ENCODE measurements around the gene RNF112. TPM values are rescaled to one million over a fixed set of nuclear protein-coding genes. Genes with fewer than 3 reads are reported as not detected.

Gene RNF112
- total and polyA plus RNA-seq, 2 of the 13 experiments (the other 11 are each of a cell fraction or from before 2014, with no cell fraction given), result 0.05 TPM; not detected in 1

- Histone ChIP-seq H3K4me2 (ENCODE audit: low read depth, low read length) (no peak overlapping the region), H2AFZ (ENCODE audit: low read length) (no peak overlapping the region), H3K4me3 (replicated peaks in 1 of 3; ENCODE audit: insufficient read depth in 1 of 3, low read depth in 2 of 3, low read length in 3 of 3) (no peak overlapping the region), H3K79me2 (ENCODE audit: insufficient read depth, low read length) (no peaks in the 10 kb centered on the region), H3K9ac (ENCODE audit: insufficient read depth, low read depth, low read length) (no peak overlapping the region), H4K20me1 (ENCODE audit: insufficient read depth, low read length) (no peaks in the 10 kb centered on the region), H3K9me3 (ENCODE audit: low read length) (no peaks in the 10 kb centered on the region), H3K27me3 (ENCODE audit: control insufficient read depth in 1 of 2, insufficient read depth in 2 of 2, low read length in 2 of 2) (no peaks in the 10 kb centered on the region), H3K27ac (ENCODE audit: extremely low read length, insufficient read depth, low read length) (no peak overlapping the region), H3K4me1 (ENCODE audit: insufficient read depth, low read length) (peaks cover 20% of the 10 kb centered on the region), H3K36me3 (replicated peaks in 1 of 2; ENCODE audit: control insufficient read depth in 1 of 2, insufficient read depth in 2 of 2, low read length in 2 of 2) (no peaks in the 10 kb centered on the region)
- intact Hi-C loops (cut with micrococcal nuclease; ENCODE audit: unreplicated experiment), result no loop called here
- ChIA-PET POLR2A (no interaction called here), CTCF (ENCODE audit: low intra/inter-chr PET ratio, low total read pairs) (no interaction called here)
- DNase-seq (ENCODE audit: low spot score) (no peak), ATAC-seq (no peak), FAIRE-seq (no peak)
- TF ChIP-seq BRD4 (CRISPR knock-in tag; IDR thresholded peaks at IDR 0.05), result no peak
- 38% methylated on average over 8 of the region's 8 CpGs for WGBS (ENCODE audit: low lambda C conversion rate)
- no TSS peak for BruUV-seq (replicated peaks)
- in situ Hi-C loops (cut with HindIII; ENCODE audit: extremely low pct_ligation_motif_present, low pct_unique_long_range_greater_than_20kb), result no loop called here
Observed at GRCh38 chr17:19401321-19402010, 9.6 kb upstream of the RNF112 start.

- BruUV-seq (replicated peaks), result no TSS peak
- no peaks in the 10 kb centered on the region for H3K79me2 ChIP-seq (ENCODE audit: insufficient read depth, low read length)
- TF ChIP-seq FOXK2 (IDR thresholded peaks at IDR 0.05) (no peak), THYN1 (CRISPR knock-in tag; IDR thresholded peaks at IDR 0.05; ENCODE audit: borderline replicate concordance, low read depth) (no peak), ZNF615 (CRISPR knock-in tag; IDR thresholded peaks at IDR 0.05; ENCODE audit: borderline replicate concordance) (no peak), TBP (CRISPR knock-in tag; IDR thresholded peaks at IDR 0.05) (no peak), BHLHE40 (IDR thresholded peaks at IDR 0.05; ENCODE audit: low read length) (no peak), SRSF9 (IDR thresholded peaks at IDR 0.05; ENCODE audit: borderline replicate concordance, insufficient read depth, low read depth, low read length, poor library complexity, severe bottlenecking) (no peak), SRY (CRISPR knock-in tag; IDR thresholded peaks at IDR 0.05) (no peak), GATAD1 (CRISPR knock-in tag; IDR thresholded peaks at IDR 0.05) (no peak), TFDP1 (CRISPR knock-in tag; IDR thresholded peaks at IDR 0.05; ENCODE audit: borderline replicate concordance) (no peak)
- FAIRE-seq (no peak), ATAC-seq (no peak), DNase-seq (ENCODE audit: low spot score) (no peak)
- H2AFZ ChIP-seq (ENCODE audit: low read length), result no peak overlapping the region
- no peak overlapping the region for H3K4me3 ChIP-seq (replicated peaks in 1 of 3; ENCODE audit: insufficient read depth in 1 of 3, low read depth in 2 of 3, low read length in 3 of 3)
- no peaks in the 10 kb centered on the region for H4K20me1 ChIP-seq (ENCODE audit: insufficient read depth, low read length)
- in situ Hi-C loops (cut with HindIII; ENCODE audit: extremely low pct_ligation_motif_present, low pct_unique_long_range_greater_than_20kb) (no loop called here), intact Hi-C loops (cut with micrococcal nuclease; ENCODE audit: unreplicated experiment) (no loop called here)
- H3K27me3 ChIP-seq (ENCODE audit: control insufficient read depth in 1 of 2, insufficient read depth in 2 of 2, low read length in 2 of 2), result no peaks in the 10 kb centered on the region
- no peak overlapping the region for H3K9ac ChIP-seq (ENCODE audit: insufficient read depth, low read depth, low read length)
- no peak overlapping the region for H3K27ac ChIP-seq (ENCODE audit: extremely low read length, insufficient read depth, low read length)
- ChIA-PET CTCF (ENCODE audit: low intra/inter-chr PET ratio, low total read pairs) (no interaction called here), POLR2A (no interaction called here)
- no peak overlapping the region for H3K4me2 ChIP-seq (ENCODE audit: low read depth, low read length)
- peaks cover 19% of the 10 kb centered on the region for H3K4me1 ChIP-seq (ENCODE audit: insufficient read depth, low read length)
- no peaks in the 10 kb centered on the region for H3K36me3 ChIP-seq (replicated peaks in 1 of 2; ENCODE audit: control insufficient read depth in 1 of 2, insufficient read depth in 2 of 2, low read length in 2 of 2)
- H3K9me3 ChIP-seq (ENCODE audit: low read length), result no peaks in the 10 kb centered on the region
- 69% methylated on average over 1 of the region's 1 CpG for WGBS (ENCODE audit: low lambda C conversion rate)
Observed at GRCh38 chr17:19402171-19402570, 8.9 kb upstream of the RNF112 start.

All from HepG2 (cell line).